H1 (cell line): Measurements from ENCODE around the gene NFIC.

Experiments
- CEBPB ChIP-seq: IDR thresholded peaks from 2 replicates; pipeline ENCODE4 v1.6.1; 2012; ENCODE audit warnings: low read depth, low read length
- CHD1 ChIP-seq: IDR thresholded peaks from 2 replicates; pipeline ENCODE4 v1.6.1; 2012; ENCODE audit warnings: low read depth, low read length, improper control_type of control experiment
- CHD7 ChIP-seq: fragments of 300-600 bp; sonication (generic); IDR thresholded peaks from 2 replicates; pipeline ENCODE4 v1.7.1; 2012; ENCODE audit warnings: low read length, moderate library complexity, mild to moderate bottlenecking, inconsistent platforms; ENCODE audit not compliant: insufficient replicate concordance
- CTCF ChIP-seq, 3 experiments: IDR thresholded peaks; 1 replicate in 2 of 3; 2 replicates in 1 of 3; pipeline versions ENCODE4 v1.5.1 to v1.6.1; 2011; ENCODE audit warnings: low read length in 3 of 3, mild to moderate bottlenecking in 3 of 3, inconsistent platforms in 2 of 3, low read depth in 1 of 3, moderate library complexity in 1 of 3; ENCODE audit not compliant: insufficient read depth in 1 of 3; ENCODE audit errors: control extremely low read depth in 1 of 3
- JUND ChIP-seq: IDR thresholded peaks from 2 replicates; pipeline ENCODE4 v1.6.1; 2011; ENCODE audit warnings: mild to moderate bottlenecking, improper control_type of control experiment, low read length
- PHF8 ChIP-seq: fragments of 200-600 bp; sonication (generic); conservative IDR thresholded peaks from 2 replicates; pipeline ENCODE4 v1.7.1; 2012; ENCODE audit warnings: low read depth, mild to moderate bottlenecking, inconsistent platforms, low read length, moderate library complexity
- POLR2AphosphoS5 ChIP-seq: IDR thresholded peaks from 2 replicates; pipeline ENCODE4 v1.6.1; 2011; ENCODE audit warnings: low read depth, low read length
- SUZ12 ChIP-seq: fragments of 200-600 bp; sonication (generic); IDR thresholded peaks from 2 replicates; pipeline ENCODE4 v1.6.1; 2012; ENCODE audit warnings: mild to moderate bottlenecking, inconsistent platforms, low read length, moderate library complexity, mixed read lengths
- TAF1 ChIP-seq: IDR thresholded peaks from 2 replicates; pipeline ENCODE4 v1.6.1; 2011; ENCODE audit warnings: mild to moderate bottlenecking, low read depth, low read length
- USF2 ChIP-seq: IDR thresholded peaks from 2 replicates; pipeline ENCODE4 v1.6.1; 2011; ENCODE audit warnings: low read length, improper control_type of control experiment

- peak in 1 of 3 experiments; percentile 17; a peak in 1 of 4 replicates for TF ChIP-seq CTCF (IDR thresholded peaks at IDR 0.05; ENCODE audit: control extremely low read depth in 1 of 3, insufficient read depth in 1 of 3, low read depth in 1 of 3, low read length in 3 of 3)
- TF ChIP-seq PHF8: no peak
- no peak for TF ChIP-seq TAF1
- TF ChIP-seq POLR2AphosphoS5: no peak
- no peak for TF ChIP-seq SUZ12
- no peak for TF ChIP-seq USF2
- TF ChIP-seq CEBPB: no peak
- TF ChIP-seq CHD1: no peak
- TF ChIP-seq JUND: no peak
- no peak for TF ChIP-seq CHD7
Observed at GRCh38 chr19:3463714-3464586, 97.6 kb downstream of the NFIC start.
